HL-60 (cell line): ENCODE data around the gene TCF3.

Experiments
- GABPA ChIP-seq: IDR thresholded peaks from 2 replicates; pipeline ENCODE4 v1.6.1; 2012; ENCODE audit warnings: low read depth
- POLR2AphosphoS5 ChIP-seq: IDR thresholded peaks from 2 replicates; pipeline ENCODE4 v1.6.1; 2012; ENCODE audit warnings: low read depth
- SPI1 ChIP-seq: IDR thresholded peaks from 2 replicates; pipeline ENCODE4 v1.6.1; 2012; ENCODE audit warnings: low read depth, mild to moderate bottlenecking, borderline replicate concordance
- TF ChIP-seq, protein P1 (sequence below): IDR thresholded peaks from one replicate; pipeline ENCODE4 v1.5.1; 2011; ENCODE audit warnings: low read length, control low read depth, inconsistent platforms; ENCODE audit not compliant: insufficient read depth
- TF ChIP-seq, protein P2 (sequence below): IDR thresholded peaks from 2 replicates; pipeline ENCODE4 v1.6.1; 2012; ENCODE audit warnings: low read depth; ENCODE audit not compliant: insufficient replicate concordance

GRCh38 chr19:1622541-1622940 lies 29.9 kb downstream of the TCF3 start:
- TF ChIP-seq, protein P1, sequence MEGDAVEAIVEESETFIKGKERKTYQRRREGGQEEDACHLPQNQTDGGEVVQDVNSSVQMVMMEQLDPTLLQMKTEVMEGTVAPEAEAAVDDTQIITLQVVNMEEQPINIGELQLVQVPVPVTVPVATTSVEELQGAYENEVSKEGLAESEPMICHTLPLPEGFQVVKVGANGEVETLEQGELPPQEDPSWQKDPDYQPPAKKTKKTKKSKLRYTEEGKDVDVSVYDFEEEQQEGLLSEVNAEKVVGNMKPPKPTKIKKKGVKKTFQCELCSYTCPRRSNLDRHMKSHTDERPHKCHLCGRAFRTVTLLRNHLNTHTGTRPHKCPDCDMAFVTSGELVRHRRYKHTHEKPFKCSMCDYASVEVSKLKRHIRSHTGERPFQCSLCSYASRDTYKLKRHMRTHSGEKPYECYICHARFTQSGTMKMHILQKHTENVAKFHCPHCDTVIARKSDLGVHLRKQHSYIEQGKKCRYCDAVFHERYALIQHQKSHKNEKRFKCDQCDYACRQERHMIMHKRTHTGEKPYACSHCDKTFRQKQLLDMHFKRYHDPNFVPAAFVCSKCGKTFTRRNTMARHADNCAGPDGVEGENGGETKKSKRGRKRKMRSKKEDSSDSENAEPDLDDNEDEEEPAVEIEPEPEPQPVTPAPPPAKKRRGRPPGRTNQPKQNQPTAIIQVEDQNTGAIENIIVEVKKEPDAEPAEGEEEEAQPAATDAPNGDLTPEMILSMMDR: no peak
- TF ChIP-seq POLR2AphosphoS5 (no peak), SPI1 (no peak), GABPA (no peak)
- TF ChIP-seq, protein P2, sequence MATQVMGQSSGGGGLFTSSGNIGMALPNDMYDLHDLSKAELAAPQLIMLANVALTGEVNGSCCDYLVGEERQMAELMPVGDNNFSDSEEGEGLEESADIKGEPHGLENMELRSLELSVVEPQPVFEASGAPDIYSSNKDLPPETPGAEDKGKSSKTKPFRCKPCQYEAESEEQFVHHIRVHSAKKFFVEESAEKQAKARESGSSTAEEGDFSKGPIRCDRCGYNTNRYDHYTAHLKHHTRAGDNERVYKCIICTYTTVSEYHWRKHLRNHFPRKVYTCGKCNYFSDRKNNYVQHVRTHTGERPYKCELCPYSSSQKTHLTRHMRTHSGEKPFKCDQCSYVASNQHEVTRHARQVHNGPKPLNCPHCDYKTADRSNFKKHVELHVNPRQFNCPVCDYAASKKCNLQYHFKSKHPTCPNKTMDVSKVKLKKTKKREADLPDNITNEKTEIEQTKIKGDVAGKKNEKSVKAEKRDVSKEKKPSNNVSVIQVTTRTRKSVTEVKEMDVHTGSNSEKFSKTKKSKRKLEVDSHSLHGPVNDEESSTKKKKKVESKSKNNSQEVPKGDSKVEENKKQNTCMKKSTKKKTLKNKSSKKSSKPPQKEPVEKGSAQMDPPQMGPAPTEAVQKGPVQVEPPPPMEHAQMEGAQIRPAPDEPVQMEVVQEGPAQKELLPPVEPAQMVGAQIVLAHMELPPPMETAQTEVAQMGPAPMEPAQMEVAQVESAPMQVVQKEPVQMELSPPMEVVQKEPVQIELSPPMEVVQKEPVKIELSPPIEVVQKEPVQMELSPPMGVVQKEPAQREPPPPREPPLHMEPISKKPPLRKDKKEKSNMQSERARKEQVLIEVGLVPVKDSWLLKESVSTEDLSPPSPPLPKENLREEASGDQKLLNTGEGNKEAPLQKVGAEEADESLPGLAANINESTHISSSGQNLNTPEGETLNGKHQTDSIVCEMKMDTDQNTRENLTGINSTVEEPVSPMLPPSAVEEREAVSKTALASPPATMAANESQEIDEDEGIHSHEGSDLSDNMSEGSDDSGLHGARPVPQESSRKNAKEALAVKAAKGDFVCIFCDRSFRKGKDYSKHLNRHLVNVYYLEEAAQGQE: no peak
